ENCODE data around the gene ZXDC. TPM values are rescaled to one million over a fixed set of nuclear protein-coding genes. Genes with fewer than 3 reads are reported as not detected.

ZXDC gene
- total RNA-seq, 1 experiment from 2014 or later, result 61.1 TPM

GRCh38 chr3:126397610-126398422 is 77.9 kb downstream of the ZXDC start:
- Histone ChIP-seq H3K4me1 (ENCODE audit: insufficient read depth, low read length, poor library complexity, severe bottlenecking) (no peaks in the 10 kb centered on the region), H3K27ac (ENCODE audit: low read depth, low read length, poor library complexity, severe bottlenecking) (no peak overlapping the region), H3K4me3 (ENCODE audit: low read depth, low read length, poor library complexity, severe bottlenecking) (no peak overlapping the region), H3K9me3 (ENCODE audit: low read depth, low read length, poor library complexity, severe bottlenecking) (no peaks in the 10 kb centered on the region), H3K36me3 (ENCODE audit: insufficient read depth, low read length, poor library complexity, severe bottlenecking) (no peaks in the 10 kb centered on the region), H3K27me3 (replicated peaks; ENCODE audit: insufficient read depth, low read depth, low read length, poor library complexity) (no peaks in the 10 kb centered on the region)
- DNase-seq (ENCODE audit: low spot score), result no peak
- TF ChIP-seq EZH2 (IDR thresholded peaks at IDR 0.05; ENCODE audit: borderline replicate concordance, low read depth, low read length, poor library complexity, severe bottlenecking) (no peak), CTCF (conservative IDR thresholded peaks at IDR 0.05; ENCODE audit: low read depth, low read length) (no peak)
- no TSS peak for BruUV-seq (replicated peaks)
- ChIA-PET CTCF (no interaction called here), POLR2A (ENCODE audit: low non-redundant PET) (no interaction called here)
- intact Hi-C loops (cut with micrococcal nuclease; ENCODE audit: unreplicated experiment), result no loop called here

DNA sequence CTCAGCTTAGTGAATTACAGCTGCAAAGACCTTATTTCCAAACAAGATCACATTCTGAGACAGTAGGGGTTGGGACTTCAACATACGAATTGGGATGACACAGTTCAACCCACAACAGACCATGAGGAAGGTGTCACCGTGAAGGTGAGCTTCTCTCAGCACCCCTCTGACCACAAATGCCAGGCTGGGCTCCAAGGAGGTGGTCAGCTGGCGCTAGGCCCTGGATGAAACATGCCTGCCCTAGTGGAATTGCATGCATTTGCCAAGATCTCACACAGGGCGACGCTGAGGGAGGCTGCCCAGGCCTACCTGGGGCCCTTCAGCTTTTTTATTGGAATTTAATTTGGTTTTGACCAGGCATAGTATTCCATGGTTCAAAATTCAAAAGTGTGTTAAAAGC is 79.2 kb downstream of the ZXDC start:
- Histone ChIP-seq H3K4me1 (ENCODE audit: insufficient read depth, low read length, poor library complexity, severe bottlenecking) (no peaks in the 10 kb centered on the region), H3K36me3 (ENCODE audit: insufficient read depth, low read length, poor library complexity, severe bottlenecking) (no peaks in the 10 kb centered on the region), H3K27me3 (replicated peaks; ENCODE audit: insufficient read depth, low read depth, low read length, poor library complexity) (no peaks in the 10 kb centered on the region), H3K27ac (ENCODE audit: low read depth, low read length, poor library complexity, severe bottlenecking) (no peak overlapping the region), H3K4me3 (ENCODE audit: low read depth, low read length, poor library complexity, severe bottlenecking) (no peak overlapping the region), H3K9me3 (ENCODE audit: low read depth, low read length, poor library complexity, severe bottlenecking) (no peaks in the 10 kb centered on the region)
- no TSS peak for BruUV-seq (replicated peaks)
- POLR2A ChIA-PET (ENCODE audit: low non-redundant PET), result no interaction called here
- TF ChIP-seq CTCF (conservative IDR thresholded peaks at IDR 0.05; ENCODE audit: low read depth, low read length) (no peak), EZH2 (IDR thresholded peaks at IDR 0.05; ENCODE audit: borderline replicate concordance, low read depth, low read length, poor library complexity, severe bottlenecking) (no peak)
- CTCF ChIA-PET, result no interaction called here
- intact Hi-C loops (cut with micrococcal nuclease; ENCODE audit: unreplicated experiment), result no loop called here
- no peak for DNase-seq (ENCODE audit: low spot score)

DNA sequence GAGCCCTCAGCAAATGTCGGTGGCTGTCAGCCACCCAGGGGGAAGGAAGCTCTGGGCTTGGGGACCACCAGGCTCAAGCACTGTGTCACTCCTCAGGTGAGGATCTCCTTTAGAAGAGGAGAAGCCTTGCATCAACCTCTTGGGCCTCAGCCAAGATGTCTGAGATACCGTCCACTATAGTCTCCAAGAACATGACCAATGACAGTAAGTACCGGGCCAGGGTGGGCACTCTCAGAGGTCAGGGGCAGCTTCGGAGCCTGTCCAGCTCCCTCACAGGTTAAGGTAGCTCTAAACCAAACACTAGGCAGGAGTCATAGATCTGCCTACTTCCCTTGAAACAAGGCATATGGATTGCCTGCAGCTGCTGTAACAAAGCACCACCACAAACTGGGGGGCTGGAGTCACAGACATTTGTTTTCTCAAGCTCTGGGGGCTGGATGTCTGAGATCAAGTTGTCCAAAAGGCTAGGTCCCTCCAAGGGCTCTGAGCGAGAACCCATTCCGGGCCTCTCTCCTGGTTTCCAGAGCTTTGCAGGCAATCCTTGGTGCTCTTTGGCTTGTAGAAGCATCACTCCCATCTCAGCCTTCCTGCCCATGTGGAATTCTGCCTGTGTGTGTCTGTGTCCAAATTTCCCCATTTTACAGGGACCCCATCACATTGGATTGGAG is 79.7 kb downstream of the ZXDC start:
- H3K27ac ChIP-seq (ENCODE audit: low read depth, low read length, poor library complexity, severe bottlenecking), result no peak overlapping the region
- BruUV-seq (replicated peaks), result no TSS peak
- no peaks in the 10 kb centered on the region for H3K36me3 ChIP-seq (ENCODE audit: insufficient read depth, low read length, poor library complexity, severe bottlenecking)
- no peaks in the 10 kb centered on the region for H3K27me3 ChIP-seq (replicated peaks; ENCODE audit: insufficient read depth, low read depth, low read length, poor library complexity)
- H3K4me1 ChIP-seq (ENCODE audit: insufficient read depth, low read length, poor library complexity, severe bottlenecking), result no peaks in the 10 kb centered on the region
- CTCF ChIA-PET, result no interaction called here
- no peak overlapping the region for H3K4me3 ChIP-seq (ENCODE audit: low read depth, low read length, poor library complexity, severe bottlenecking)
- intact Hi-C loops (cut with micrococcal nuclease; ENCODE audit: unreplicated experiment), result no loop called here
- no peaks in the 10 kb centered on the region for H3K9me3 ChIP-seq (ENCODE audit: low read depth, low read length, poor library complexity, severe bottlenecking)
- POLR2A ChIA-PET (ENCODE audit: low non-redundant PET), result no interaction called here
- no peak for TF ChIP-seq CTCF (conservative IDR thresholded peaks at IDR 0.05; ENCODE audit: low read depth, low read length)
- TF ChIP-seq EZH2 (IDR thresholded peaks at IDR 0.05; ENCODE audit: borderline replicate concordance, low read depth, low read length, poor library complexity, severe bottlenecking), result no peak
- DNase-seq (ENCODE audit: low spot score), result no peak
